HepG2 (cell line): ENCODE measurements around the gene PGK2. TPM values are rescaled to one million over a fixed set of nuclear protein-coding genes. Genes with fewer than 3 reads are reported as not detected.

Experiments
- ATAC-seq: fragments of 200-7000 bp; cut with Tn5 transposase; 3 replicates; pipeline ENCODE4 v1.9.1; 2020; ENCODE audit warnings: mild to moderate bottlenecking, moderate library complexity
- BruUV-seq: library from RNA; stranded (reverse); fragments of 400-500 nt; replicated peaks from 2 replicates; lab custom pipeline; 2021; lab: Mats Ljungman, UMichigan
- CTCF ChIA-PET: fragments of 300-600 bp; formaldehyde crosslinking; extraction: SDS; loops from one replicate; lab custom pipeline; 2021; ENCODE audit warnings: low total read pairs, inconsistent platforms, low intra/inter-chr PET ratio; lab: Yijun Ruan, JAX
- POLR2A ChIA-PET: fragments of 350-600 bp; sonication (Branson Sonifier 250); formaldehyde crosslinking; loops from one replicate; lab custom pipeline; 2020; ENCODE audit warnings: antibody characterized with exemption, inconsistent platforms; lab: Yijun Ruan, JAX
- DNase-seq: peaks from one replicate; pipeline ENCODE4 v3.0.0-alpha.2; 2015; ENCODE audit warnings: low spot score
- FAIRE-seq: peaks from 3 replicates; lab custom pipeline; 2011; peaks lifted over from hg19 to GRCh38; lab: Jason Lieb, UNC
- H2AFZ ChIP-seq: one replicate; pipeline ENCODE4 v1.6.1; 2011; ENCODE audit warnings: low read length, inconsistent platforms
- H3K27ac ChIP-seq: fragments of 300-600 bp; 3 replicates; pipeline ENCODE4 v1.8.0; 2011; ENCODE audit warnings: mixed run types, mild to moderate bottlenecking, mixed read lengths, low read length, inconsistent platforms; ENCODE audit not compliant: insufficient read depth; ENCODE audit errors: extremely low read length
- H3K27me3 ChIP-seq, 2 experiments: fragments of 200-600 bp in 1 of 2; 2 replicates in 1 of 2; 3 replicates in 1 of 2; pipeline versions ENCODE4 v1.6.0 to v1.8.0; 2011; ENCODE audit warnings: low read length in 2 of 2, mild to moderate bottlenecking in 2 of 2, moderate library complexity in 2 of 2, inconsistent platforms in 1 of 2; ENCODE audit not compliant: insufficient read depth in 2 of 2, control insufficient read depth in 1 of 2
- H3K36me3 ChIP-seq, 2 experiments: fragments of 200-600 bp in 1 of 2; replicated peaks in 1 of 2; 2 replicates in 1 of 2; 3 replicates in 1 of 2; pipeline versions ENCODE4 v1.5.1 to v1.8.0; 2011; ENCODE audit warnings: low read length in 2 of 2, inconsistent platforms in 1 of 2; ENCODE audit not compliant: insufficient read depth in 2 of 2, control insufficient read depth in 1 of 2
- H3K4me1 ChIP-seq: 2 replicates; pipeline ENCODE4 v1.5.1; 2012; ENCODE audit warnings: low read length, inconsistent platforms; ENCODE audit not compliant: insufficient read depth
- H3K4me2 ChIP-seq: 2 replicates; pipeline ENCODE4 v1.6.0; 2011; ENCODE audit warnings: low read depth, low read length, inconsistent platforms
- H3K4me3 ChIP-seq, 3 experiments: fragments of 200-600 bp in 1 of 3; sonication (generic), shearing (Covaris generic) in 1 of 3; replicated peaks in 1 of 3; 2 replicates each; pipeline ENCODE4 v1.5.1; 2011 to 2016; ENCODE audit warnings: low read length in 3 of 3, inconsistent platforms in 2 of 3, low read depth in 2 of 3, mild to moderate bottlenecking in 2 of 3, control low read depth in 1 of 3, mixed read lengths in 1 of 3; ENCODE audit not compliant: insufficient read depth in 1 of 3
- H3K79me2 ChIP-seq: one replicate; pipeline ENCODE4 v1.6.1; 2011; ENCODE audit warnings: low read length, inconsistent platforms; ENCODE audit not compliant: insufficient read depth
- H3K9ac ChIP-seq: 2 replicates; pipeline ENCODE4 v1.6.0; 2011; ENCODE audit warnings: mild to moderate bottlenecking, low read depth, low read length, inconsistent platforms; ENCODE audit not compliant: insufficient read depth
- H3K9me3 ChIP-seq: 2 replicates; pipeline ENCODE4 v1.5.1; 2012; ENCODE audit warnings: mild to moderate bottlenecking, low read length
- H4K20me1 ChIP-seq: 2 replicates; pipeline ENCODE4 v1.6.0; 2011; ENCODE audit warnings: inconsistent platforms, mild to moderate bottlenecking, low read length, moderate library complexity; ENCODE audit not compliant: insufficient read depth
- ELF4 ChIP-seq: sonication (generic); formaldehyde crosslinking; IDR thresholded peaks from 2 replicates; pipeline ENCODE4 v1.5.0; 2020; ENCODE audit warnings: missing genetic modification reagents, mild to moderate bottlenecking, moderate library complexity, borderline replicate concordance
- HNRNPLL ChIP-seq: fragments of 200-400 bp; formaldehyde crosslinking; IDR thresholded peaks from 2 replicates; pipeline ENCODE4 v1.6.1; 2017; ENCODE audit warnings: mild to moderate bottlenecking, low read depth, low read length; ENCODE audit not compliant: poor library complexity, severe bottlenecking
- KAT8 ChIP-seq: IDR thresholded peaks from 2 replicates; pipeline ENCODE4 v1.6.1; 2016; ENCODE audit warnings: missing genetic modification reagents, missing compliant biosample characterization
- KLF12 ChIP-seq: sonication (generic); formaldehyde crosslinking; IDR thresholded peaks from 2 replicates; pipeline ENCODE4 v1.4.0; 2020; ENCODE audit warnings: missing genetic modification reagents, borderline replicate concordance
- STAG1 ChIP-seq: sonication (generic); formaldehyde crosslinking; IDR thresholded peaks from 2 replicates; pipeline ENCODE4 v1.4.0; 2020; ENCODE audit warnings: missing genetic modification reagents
- TAF1 ChIP-seq: sonication (generic); formaldehyde crosslinking; IDR thresholded peaks from 2 replicates; pipeline ENCODE4 v1.4.0; 2020; ENCODE audit warnings: missing genetic modification reagents
- THYN1 ChIP-seq: sonication (generic); formaldehyde crosslinking; IDR thresholded peaks from 2 replicates; pipeline ENCODE4 v1.8.1; 2023; ENCODE audit warnings: low read depth, mild to moderate bottlenecking, moderate library complexity, missing genetic modification reagents, borderline replicate concordance
- ZBTB7B ChIP-seq: sonication (generic); formaldehyde crosslinking; IDR thresholded peaks from 2 replicates; pipeline ENCODE4 v1.4.0; 2020; ENCODE audit warnings: missing genetic modification reagents
- ZFP36L1 ChIP-seq: sonication (generic); formaldehyde crosslinking; IDR thresholded peaks from 2 replicates; pipeline ENCODE4 v1.8.0; 2022; ENCODE audit warnings: mild to moderate bottlenecking, missing genetic modification reagents, moderate library complexity
- ZNF850 ChIP-seq: sonication (generic); formaldehyde crosslinking; conservative IDR thresholded peaks from 2 replicates; pipeline ENCODE4 v1.9.0; 2021; ENCODE audit warnings: mild to moderate bottlenecking, missing genetic modification reagents
- WGBS: methylation state at CpG from one replicate; pipeline ENCODE4 v1.1.6; 2017; ENCODE audit warnings: low lambda C conversion rate; 5-methylcytosine and 5-hydroxymethylcytosine counted together
- in situ Hi-C: cut with HindIII; loops from 2 replicates; pipeline ENCODE4 v1.10.0; 2017; ENCODE audit warnings: low pct_unique_long_range_greater_than_20kb; ENCODE audit not compliant: extremely low pct_ligation_motif_present
- intact Hi-C: fragments of 100-400 bp; cut with micrococcal nuclease; formaldehyde crosslinking; loops from one replicate; pipeline ENCODE4 v1.10.0; 2022; ENCODE audit not compliant: unreplicated experiment
- polyA plus RNA-seq, 8 experiments: library from polyadenylated mRNA; depleted of rRNA in 3 of 8; stranded (reverse) in 7 of 8; unstranded in 1 of 8; fragments of >200 nt; fragmentation: Illumina TruSeq in 4 of 8; extraction: Trizol in 4 of 8; gene quantifications; 2 replicates each; pipeline versions ENCODE4 v1.2.1 to v1.2.3, GENCODE V29; 2011 to 2016; ENCODE audit warnings: low read depth in 4 of 8, missing spikeins in 1 of 8, mixed read lengths in 1 of 8; ENCODE audit not compliant: insufficient read depth in 1 of 8
- total RNA-seq, 5 experiments: library from RNA; depleted of rRNA; stranded (reverse); fragments of >200 nt; fragmentation: Illumina TruSeq; extraction: Trizol; gene quantifications; 2 replicates each; pipeline ENCODE4 v1.2.3, GENCODE V29; 2016; ENCODE audit warnings: low read depth in 1 of 5

Gene PGK2
- total and polyA plus RNA-seq, 2 of the 13 experiments (the other 11 are each of a cell fraction or from before 2014, with no cell fraction given), result not detected

DNA sequence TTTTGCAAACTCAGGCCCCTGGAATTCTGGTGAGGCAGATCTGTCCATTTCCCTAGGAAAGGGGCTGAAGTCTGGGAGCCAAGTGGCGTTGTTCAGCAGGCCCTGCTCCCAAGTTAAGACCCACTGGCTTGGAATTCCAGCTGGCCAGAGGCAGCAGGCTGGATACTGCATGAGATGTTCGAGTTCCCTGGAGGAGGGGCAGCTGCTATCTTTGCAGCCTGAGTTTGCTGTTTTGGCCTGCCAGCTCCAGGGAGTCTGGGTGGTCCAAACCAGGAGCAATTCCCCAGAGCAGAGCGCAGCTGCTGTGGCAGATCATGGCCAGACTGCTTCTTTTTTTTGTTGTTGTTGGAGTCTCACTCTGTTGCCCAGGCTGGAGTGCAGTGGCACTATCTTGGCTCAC, 18.2 kb upstream of the PGK2 start:
- Histone ChIP-seq H2AFZ (no peak overlapping the region), H4K20me1 (no peaks in the 10 kb centered on the region), H3K27ac (no peak overlapping the region)
- BruUV-seq, result no TSS peak
- CTCF ChIA-PET, result no interaction called here
- no peak for TF ChIP-seq TAF1 (CRISPR knock-in tag)
- no peak for TF ChIP-seq KAT8 (CRISPR knock-in tag)
- TF ChIP-seq, all 625 proteins: peak for 0
- Histone ChIP-seq H3K79me2 (no peaks in the 10 kb centered on the region), H3K4me3 (no peak overlapping the region), H3K4me2 (no peak overlapping the region), H3K9ac (no peak overlapping the region), H3K27me3 (no peaks in the 10 kb centered on the region), H3K4me1 (no peaks in the 10 kb centered on the region), H3K36me3 (no peaks in the 10 kb centered on the region), H3K9me3 (no peaks in the 10 kb centered on the region)
- DNase-seq (no peak), FAIRE-seq (no peak), ATAC-seq (no peak)
- in situ Hi-C loops, result no loop called here
- intact Hi-C loops, result no loop called here
- POLR2A ChIA-PET, result no interaction called here
- WGBS, result 28% methylated on average over 3 of the region's 3 CpGs

GRCh38 chr6:49801525-49801924, 14.4 kb upstream of the PGK2 start:
- no peaks in the 10 kb centered on the region for H3K27me3 ChIP-seq
- H3K4me3 ChIP-seq, result no peak overlapping the region
- no peaks in the 10 kb centered on the region for H4K20me1 ChIP-seq
- no peaks in the 10 kb centered on the region for H3K79me2 ChIP-seq
- intact Hi-C loops (no loop called here), in situ Hi-C loops (no loop called here)
- no peak for DNase-seq
- H3K4me1 ChIP-seq, result no peaks in the 10 kb centered on the region
- POLR2A ChIA-PET, result no interaction called here
- H3K9ac ChIP-seq, result no peak overlapping the region
- WGBS, result 83% methylated on average over 8 of the region's 8 CpGs
- H3K9me3 ChIP-seq, result no peaks in the 10 kb centered on the region
- no peak for FAIRE-seq
- H3K36me3 ChIP-seq, result no peaks in the 10 kb centered on the region
- H3K27ac ChIP-seq, result no peak overlapping the region
- TF ChIP-seq THYN1 (CRISPR knock-in tag), result no peak
- TF ChIP-seq ZFP36L1 (CRISPR knock-in tag), result no peak
- TF ChIP-seq ZNF850 (CRISPR knock-in tag), result no peak
- no peak for TF ChIP-seq STAG1 (CRISPR knock-in tag)
- TF ChIP-seq ELF4 (CRISPR knock-in tag), result no peak
- TF ChIP-seq KLF12 (CRISPR knock-in tag), result no peak
- no peak for TF ChIP-seq HNRNPLL
- TF ChIP-seq ZBTB7B (CRISPR knock-in tag), result no peak
- TF ChIP-seq, all 625 proteins: peak for 0
- CTCF ChIA-PET, result no interaction called here
- no TSS peak for BruUV-seq
- Histone ChIP-seq H2AFZ (no peak overlapping the region), H3K4me2 (no peak overlapping the region)
- ATAC-seq, result no peak
